CD1c-positive myeloid dendritic cell (primary cell): ENCODE results near the gene USP48.

ENCODE experiments used
- DNase-seq: peaks from one replicate; pipeline ENCODE4 v3.0.0-alpha.2; 2016; ENCODE audit errors: extremely low spot score

Gene USP48

DNA sequence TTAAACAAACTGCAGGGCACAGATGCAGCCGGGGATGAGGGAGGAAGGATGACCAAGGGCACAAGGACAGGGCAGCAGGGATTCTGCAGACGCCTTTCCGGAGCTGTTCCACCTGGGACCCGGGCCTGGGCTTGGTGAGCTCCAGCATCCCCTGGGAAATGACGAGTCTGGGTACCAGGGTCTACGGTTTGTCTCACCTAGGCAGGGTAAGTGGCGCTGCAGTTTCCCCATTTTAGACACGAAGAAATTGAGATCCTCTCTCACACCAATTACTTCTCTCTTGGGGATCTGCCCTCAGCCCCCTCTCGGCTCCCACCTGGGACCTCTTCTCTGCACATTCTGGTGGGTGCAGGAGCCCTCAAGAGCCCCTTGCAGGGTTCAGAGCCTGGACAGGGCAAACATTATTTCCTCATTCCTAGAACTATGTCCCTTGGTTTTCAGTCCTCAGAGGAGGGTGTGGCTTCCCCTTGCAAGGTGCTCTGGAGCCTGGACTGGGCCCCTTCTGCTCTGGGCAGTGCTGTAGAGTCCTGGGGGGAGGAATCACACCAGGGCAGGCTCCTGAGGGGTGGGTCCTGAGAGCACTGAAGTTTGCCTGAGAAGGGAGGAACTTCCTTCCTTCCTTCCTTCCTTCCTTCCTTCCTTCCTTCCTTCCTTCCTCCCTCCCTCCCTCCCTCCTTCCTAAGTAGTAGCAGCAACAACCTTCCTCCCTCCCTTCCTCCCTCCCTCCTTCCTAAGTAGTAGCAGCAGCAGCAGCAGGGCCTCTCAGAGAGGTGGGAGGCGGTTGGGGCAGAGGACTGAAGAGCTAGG lies 129.8 kb downstream of the USP48 start:
- DNase-seq: no peak

DNA sequence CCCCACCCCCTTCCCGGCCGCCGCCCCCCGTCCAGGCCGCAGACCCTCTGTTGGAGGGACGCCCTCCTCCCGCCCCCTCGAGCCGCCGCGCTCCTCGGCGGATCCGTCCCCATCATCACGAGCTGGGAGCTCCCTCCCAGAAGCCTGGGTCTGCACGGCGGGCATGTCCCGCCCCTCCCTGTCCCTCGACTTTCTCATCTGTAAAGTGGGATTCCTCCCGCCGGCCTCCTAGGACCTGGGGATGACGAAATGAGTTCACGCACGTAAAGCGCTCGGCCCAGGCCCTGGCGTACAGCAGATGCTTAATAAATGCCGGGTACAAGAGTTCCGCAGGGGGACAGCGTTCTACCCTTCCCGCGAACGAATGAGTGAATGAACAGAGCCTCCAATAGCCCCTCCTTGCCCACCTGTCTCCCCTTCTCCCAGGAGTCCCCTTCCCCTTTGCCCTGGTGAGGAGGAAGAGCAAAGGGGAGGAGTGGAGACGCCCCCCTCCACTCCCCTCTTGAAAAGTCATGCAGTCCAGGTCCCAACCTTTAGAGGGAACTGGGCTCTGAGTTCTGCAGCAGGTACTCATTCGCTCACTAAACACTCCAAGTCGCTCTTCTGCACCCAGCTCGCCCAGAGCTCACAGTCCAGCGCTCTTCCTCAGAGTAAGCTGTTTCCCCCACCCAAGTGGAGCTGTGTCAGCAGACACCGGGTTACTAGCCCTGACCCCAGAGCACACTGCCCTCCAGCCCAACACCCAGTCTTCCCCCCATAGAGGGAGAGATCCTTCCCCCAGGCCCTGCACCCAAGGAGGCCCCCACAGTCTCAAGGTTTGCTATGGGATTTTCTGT lies 130.6 kb downstream of the USP48 start:
- no peak for DNase-seq

- peak; percentile 47 for DNase-seq
These were observed 131.5 kb downstream of the USP48 start for GRCh38 chr1:21651214-21652042.

GRCh38 chr1:21650400-21650799 lies 132.5 kb downstream of the USP48 start:
- DNase-seq: no peak

GRCh38 chr1:21649315-21649714 lies 133.6 kb downstream of the USP48 start:
- no peak for DNase-seq

DNA sequence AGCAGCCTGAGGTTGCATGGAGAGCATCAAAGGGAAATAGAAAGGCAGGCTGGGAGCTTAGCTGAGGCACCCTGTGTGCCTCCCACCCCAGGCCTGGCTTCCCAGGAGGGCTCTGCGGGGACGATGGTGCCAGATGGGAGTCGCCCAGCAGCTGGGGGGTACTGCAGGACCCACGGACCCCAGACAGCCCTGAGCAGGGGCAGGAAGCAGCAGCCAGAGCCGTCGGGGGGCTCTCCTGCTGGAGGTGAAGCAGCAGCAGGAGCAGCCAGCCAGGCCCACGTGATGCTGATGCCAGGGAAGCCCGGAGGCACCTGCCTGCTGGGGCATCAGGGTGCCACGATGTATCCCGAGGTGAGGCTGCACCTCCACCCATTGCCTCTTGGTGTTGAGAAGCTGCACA lies 134.2 kb downstream of the USP48 start:
- no peak for DNase-seq

DNA sequence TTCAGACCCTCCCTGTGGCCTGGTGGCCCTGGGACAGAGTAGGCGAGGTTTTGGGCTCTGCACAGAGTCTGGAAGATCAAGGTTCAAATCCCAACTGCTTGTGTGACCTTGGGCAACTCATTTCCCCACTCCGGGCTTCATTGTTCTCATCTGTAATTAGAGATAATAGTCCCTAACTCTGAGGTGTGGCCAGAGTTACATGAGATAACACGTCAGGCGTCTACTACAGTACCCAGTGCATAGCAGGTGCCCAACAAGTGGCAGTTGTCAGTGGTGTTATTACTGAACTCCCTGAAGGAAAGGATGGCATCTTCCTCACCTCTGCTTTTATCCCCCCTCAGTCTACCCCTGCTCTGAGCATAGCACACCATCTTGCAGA lies 134.6 kb downstream of the USP48 start:
- DNase-seq: no peak

DNA sequence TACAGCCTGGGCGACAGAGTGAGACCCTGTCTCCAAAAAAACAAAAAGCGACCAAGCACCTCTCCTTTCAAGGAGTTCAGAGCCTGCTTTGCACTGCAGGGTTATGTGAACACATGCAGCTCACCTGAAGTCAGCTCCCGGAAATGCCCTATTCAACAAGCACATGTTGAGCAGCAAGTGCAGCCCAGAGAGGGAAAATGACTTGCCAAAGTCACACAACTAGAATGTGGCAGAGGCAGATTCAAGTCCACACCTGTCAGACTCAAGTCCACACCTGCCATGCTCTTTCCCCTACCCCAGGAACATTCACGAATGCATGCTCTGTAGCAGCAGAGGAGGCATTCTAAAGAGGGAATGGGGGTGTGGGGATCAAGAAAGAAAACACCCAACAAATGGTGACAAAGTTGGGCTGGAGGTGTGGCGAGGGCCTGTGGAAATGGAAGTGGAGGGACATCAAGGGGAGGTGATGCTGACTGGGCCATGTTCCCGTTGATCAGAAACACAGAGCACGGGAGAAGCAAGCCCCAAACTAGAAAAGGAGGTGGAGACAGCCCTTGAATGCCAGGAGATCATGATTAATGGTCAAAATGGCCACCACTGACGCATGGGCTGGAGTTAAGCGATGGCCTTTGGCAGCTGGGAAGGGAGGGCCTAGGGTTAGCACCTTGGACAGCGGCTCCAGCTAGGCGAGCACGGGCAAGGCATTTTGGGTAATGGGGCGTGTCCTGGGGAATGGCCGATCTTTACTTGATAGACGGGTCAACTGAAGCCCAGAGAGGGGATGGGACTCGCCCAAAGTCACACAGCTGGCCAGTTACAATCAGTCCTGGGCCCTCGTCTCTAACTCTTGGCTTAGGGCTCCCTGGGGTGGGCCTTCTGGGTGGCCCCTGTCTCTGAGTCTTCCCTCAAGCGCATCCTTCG lies 135.3 kb downstream of the USP48 start:
- peak; percentile 67 for DNase-seq

DNA sequence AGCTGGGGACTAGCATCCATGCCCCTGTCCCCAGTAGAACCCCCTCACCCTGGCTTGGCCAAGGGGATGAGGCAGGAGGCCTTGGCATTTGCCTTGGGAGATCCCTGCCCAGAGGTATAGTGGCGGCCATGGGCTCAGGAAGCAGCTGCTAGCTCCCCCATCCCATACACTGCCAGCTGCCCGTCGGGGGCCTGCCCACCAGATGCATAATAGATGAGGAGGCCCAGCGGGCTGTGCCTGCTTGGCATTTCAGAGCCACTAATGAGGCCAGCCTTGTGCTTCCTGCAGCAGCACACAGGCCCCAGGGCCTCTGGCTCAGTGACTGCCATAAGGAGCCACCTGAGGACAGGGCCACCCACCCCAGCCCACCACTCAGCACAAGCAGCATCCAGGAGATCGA lies 137.4 kb downstream of the USP48 start:
- DNase-seq: no peak

DNA sequence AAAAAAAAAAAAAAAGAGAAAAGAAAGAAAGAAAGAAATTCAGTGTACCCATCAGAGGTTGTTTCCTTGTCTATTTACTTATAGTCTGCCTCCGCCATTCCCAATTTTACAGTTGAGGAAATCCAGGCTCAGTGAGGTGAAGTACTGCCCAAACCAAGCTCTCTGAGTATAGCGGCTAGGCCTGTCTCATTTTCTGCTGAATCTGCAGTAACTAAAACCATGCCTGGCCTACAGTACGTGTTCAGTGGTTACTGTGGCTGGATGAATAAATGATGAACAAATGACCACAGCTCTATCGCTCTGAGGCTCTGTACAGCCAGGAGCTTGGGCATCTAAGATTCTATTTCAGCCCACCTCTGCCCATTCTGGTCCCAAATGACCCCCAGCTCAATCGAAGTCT lies 138.0 kb downstream of the USP48 start:
- no peak for DNase-seq

DNA sequence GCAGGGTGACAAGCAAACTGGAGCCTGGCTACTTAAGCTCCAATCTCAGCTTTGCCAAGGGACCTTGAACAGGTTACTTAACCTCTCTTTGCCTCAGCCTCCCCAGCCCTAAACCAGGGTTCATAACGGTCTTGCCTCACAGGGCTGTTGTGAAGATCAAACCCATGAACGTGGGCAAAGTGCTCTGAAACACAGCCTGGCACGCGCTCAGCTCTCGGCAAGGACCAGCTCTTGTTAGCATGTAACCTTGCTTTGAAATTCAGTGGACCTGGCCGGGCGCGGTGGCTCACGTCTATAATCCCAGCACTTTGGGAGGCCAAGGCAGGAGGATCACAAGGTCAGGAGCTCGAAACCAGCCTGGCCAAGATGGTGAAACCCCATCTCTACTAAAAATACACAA lies 138.6 kb downstream of the USP48 start:
- no peak for DNase-seq

GRCh38 chr1:21643624-21644023 lies 139.3 kb downstream of the USP48 start:
- DNase-seq: no peak

DNA sequence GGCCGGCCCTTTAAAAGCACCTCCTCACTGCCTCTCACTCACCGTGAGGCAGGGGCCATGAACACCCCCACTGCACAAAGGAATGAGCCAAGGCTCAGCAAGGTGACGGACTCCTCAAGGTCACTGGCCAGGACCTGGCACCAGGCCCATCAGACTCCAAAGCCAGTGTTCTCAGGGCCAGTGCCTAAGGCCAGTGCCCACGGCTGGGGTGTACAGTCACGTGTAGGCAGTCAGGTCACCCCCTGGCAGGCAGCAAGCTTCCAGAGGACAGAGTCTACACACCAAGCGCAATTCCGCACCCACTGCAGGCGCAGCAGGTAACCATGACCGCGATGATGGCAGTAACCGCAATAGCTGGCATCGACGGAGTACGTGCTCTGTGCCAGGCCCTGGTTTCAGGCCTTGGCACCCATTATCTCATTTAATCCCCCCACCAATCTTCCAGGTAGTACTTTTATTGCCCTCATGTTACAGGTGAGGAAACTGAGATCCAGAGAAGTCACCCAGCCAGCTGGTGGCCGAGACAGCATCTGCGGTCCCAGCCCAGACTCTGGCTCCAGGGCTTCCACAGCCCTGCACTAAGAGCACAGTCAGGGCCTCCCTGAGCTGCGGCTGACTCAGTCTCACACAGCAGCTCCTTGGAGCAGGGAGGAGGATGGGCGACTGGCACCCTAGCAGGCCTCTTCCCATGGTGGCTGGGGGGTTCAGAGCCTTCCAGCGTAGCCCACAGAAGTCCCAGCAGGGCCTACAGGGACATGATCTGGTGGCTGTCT lies 140.8 kb downstream of the USP48 start:
- DNase-seq: no peak

GRCh38 chr1:21641537-21641936 lies 141.4 kb downstream of the USP48 start:
- DNase-seq: no peak

DNA sequence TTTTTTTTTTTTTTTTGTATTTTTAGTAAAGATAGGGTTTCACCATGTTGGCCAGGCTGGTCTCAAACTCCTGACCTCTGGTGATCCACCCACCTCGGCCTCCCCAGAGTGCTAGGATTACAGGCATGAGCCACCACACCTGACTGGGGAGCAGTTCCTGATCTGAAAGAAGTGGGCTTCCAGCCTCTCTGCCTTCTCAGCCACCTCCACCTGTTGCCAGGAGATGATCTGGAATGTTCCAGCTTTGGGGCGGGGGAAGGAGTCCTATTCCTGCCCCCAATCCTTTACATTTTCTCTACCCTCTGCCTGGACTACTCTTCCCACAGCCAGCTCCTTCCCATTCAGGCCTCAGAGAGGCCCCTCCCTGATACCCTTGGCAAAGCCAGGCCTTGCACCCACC lies 141.9 kb downstream of the USP48 start:
- DNase-seq: no peak

- DNase-seq: no peak
These were observed 142.3 kb downstream of the USP48 start for GRCh38 chr1:21640653-21641052.

DNA sequence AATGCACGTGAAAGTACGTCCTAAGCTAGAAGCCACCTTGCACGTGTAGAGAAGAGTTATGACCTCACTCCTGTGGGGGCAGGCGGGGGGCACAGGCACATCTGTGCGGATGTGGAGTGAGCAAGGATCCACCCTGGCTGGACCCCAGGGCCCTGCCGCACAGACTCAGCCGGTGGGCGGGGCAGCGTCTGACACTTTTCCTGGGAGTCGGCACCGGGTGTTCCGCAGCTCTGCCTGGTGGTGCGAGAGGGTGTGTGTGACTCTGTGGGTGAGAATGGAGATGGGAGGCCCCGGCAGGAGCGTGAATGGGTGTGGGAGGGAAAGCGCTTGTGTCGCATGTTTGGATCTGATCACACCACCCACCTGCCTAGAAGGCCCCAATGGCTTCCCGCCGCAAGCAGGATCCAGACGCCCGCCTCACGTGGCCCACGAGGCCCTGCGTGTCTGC lies 143.3 kb downstream of the USP48 start:
- no peak for DNase-seq

DNA sequence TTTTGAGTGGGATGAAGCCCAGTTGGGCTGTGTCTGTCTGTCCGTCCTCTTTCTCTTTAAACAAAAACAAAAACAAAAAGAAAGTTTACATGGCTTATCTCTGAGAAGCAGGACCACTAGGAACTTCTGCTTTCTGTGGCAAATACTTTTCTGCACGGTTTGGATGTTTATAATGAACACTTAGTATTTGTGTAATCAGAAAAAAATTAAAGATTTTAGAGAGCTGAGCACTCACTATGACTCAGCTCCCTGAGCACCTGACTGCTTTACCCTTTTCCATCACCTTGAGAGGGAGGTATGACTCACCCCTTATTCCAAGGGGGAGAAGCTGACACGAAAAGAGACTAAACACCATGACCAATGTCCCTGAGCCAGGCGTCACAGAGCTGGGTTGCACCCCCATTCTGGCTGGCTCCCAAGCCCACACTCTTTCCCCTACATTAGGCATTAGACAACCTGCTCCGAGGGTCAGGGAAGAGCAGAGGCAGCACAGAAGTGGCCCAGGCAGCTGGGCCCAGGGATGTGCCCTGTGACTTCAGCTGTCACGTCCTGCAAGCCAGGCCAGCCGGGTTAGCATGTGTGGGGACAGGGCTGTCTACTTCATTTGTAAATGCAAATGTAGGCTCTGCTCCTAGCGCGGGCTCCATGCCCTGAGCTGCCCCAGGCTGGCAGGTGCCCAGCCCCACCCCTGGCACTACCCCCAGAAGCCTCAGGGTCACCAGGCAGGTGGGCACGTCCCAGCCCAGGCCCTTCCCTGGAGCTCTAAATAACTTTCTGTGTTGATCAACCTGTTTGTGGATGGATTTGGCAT lies 144.2 kb downstream of the USP48 start:
- DNase-seq: peak; percentile 24

- no peak for DNase-seq
These were observed 145.4 kb downstream of the USP48 start for GRCh38 chr1:21637514-21637913.
